ENCODE data around the gene NFKBIL1.
A peak's percentile ranks its signal among the peaks of the same experiment; 100 is the strongest.
"Not testable (repeated sequence)": the region's sequence is repeated elsewhere in the genome, so short reads cannot be mapped to it uniquely, and the experiment has no call there.

The NFKBIL1 gene

GRCh38 chr6:31582230-31582643 lies 34.8 kb downstream of the NFKBIL1 start, which contains the start of gene LTB:
LTB (minus strand) TSS chr6:31582424; CDS start chr6:31582417, 7 bp downstream.
- DNase-seq = peak; percentile 14

DNA sequence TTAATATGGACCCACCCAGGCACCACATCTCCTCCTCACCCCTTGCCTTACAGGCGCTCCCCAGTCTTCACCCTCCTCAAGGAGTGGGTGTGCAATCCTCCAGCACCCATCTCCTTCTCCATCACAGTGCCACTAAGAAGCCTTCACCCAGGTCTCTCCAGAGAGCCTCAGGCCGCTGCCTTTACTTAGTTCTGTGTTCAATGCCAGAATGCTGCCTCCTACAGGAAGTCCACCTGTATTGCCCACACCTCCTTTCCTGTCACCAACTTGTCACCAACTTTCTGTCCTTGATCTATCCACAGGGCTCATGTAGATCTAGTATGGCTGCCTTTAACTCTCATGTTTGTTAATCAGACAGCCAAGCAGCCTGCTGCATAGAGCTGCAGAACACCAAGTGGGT lies 38.1 kb downstream of the NFKBIL1 start:
- peak; percentile 36 for DNase-seq

DNA sequence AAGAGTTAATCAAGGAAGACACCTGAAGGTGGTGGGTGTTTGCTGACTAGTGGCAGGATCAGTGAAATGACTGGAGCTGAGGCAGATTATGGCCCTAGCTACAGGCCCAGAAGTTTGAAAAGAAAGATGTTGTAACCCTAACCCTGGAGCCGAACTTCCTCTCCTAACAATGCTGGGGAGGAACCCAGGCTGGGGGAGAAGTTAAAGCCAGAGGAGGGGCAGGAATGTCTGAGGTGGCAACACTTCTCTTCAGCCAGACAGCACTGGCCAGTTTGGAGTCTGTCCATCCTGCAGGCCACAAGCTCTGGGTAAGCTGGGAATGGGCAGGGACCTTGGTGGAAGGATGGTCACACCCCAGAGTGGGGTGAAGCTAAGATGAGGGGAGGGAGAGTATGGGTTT lies 38.6 kb downstream of the NFKBIL1 start, which contains the start of gene LST1:
LST1 (plus strand) TSS at position 270 of the 400 bp plus-strand sequence. CDS start 1,023 bp downstream, outside the sequence.
- no peak for DNase-seq

DNA sequence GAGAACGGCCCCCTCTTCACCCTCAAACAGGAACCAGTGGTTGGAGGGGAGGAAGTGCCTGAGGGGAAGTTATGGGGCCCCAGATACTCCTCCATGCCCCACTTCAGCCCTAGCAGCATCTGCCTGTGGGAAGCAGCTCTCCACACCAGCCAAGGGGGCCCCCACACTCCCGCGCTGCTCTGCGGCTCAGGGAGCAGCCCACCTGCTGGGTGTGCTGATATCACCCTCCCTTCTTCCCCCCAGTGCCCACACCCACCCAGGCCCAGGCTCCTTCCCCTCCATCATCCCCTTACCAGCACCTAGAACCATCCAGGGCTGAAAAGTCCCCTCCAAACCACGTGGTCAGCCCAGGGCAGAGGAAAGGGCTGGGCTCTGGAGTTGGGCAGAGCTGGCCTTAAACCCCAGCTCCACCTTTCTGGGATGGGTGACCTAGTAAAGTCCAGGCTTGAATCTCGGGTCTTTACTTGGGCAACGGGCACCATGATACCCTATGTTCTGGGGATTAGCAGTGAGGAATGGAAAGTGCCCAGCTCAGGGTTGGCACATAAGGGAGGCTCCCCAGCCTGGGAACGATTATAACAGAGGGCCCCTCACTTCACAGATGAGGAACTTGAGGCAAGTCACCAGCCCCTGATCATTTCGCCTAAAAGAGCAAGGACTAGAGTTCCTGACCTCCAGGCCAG lies 39.3 kb downstream of the NFKBIL1 start:
- no peak for DNase-seq

DNA sequence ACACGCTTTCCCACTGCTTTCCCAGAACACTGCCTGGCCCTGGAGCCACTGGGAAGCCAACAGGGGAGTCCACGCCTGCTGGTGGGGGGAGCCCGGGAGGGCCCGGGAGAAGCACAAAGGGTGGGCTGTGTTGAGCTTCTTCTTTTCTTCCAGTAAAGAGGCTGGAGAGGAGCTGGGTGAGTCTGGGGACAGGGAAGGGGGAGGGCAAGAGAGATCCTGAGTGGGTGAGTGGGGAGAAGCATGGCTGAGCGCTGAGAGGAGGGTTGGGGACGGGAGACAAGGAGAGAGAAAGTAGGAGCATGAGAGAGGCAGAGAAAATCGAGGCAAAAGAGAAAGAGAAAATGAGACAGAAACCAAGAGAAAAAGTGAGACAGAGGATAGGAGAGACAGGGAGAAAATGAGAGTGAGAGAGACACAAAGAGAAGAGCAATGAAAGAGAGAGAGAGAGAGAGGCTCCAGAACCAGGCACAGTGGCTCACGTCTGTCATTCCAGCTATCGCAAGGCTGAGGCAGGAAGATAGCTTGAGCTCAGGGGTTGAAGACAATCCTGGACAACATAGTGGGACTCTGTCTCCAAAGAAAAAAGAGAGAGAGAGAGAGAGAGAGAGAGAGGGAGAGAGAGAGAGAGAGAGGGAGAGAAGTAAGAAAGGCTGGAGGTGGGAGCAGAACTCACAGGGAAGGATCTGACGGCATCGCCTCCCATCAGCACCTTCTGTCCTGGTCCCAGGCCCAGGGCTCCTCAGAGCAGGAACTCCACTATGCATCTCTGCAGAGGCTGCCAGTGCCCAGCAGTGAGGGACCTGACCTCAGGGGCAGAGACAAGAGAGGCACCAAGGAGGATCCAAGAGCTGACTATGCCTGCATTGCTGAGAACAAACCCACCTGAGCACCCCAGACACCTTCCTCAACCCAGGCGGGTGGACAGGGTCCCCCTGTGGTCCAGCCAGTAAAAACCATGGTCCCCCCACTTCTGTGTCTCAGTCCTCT lies 40.7 kb downstream of the NFKBIL1 start:
- DNase-seq = no peak

DNA sequence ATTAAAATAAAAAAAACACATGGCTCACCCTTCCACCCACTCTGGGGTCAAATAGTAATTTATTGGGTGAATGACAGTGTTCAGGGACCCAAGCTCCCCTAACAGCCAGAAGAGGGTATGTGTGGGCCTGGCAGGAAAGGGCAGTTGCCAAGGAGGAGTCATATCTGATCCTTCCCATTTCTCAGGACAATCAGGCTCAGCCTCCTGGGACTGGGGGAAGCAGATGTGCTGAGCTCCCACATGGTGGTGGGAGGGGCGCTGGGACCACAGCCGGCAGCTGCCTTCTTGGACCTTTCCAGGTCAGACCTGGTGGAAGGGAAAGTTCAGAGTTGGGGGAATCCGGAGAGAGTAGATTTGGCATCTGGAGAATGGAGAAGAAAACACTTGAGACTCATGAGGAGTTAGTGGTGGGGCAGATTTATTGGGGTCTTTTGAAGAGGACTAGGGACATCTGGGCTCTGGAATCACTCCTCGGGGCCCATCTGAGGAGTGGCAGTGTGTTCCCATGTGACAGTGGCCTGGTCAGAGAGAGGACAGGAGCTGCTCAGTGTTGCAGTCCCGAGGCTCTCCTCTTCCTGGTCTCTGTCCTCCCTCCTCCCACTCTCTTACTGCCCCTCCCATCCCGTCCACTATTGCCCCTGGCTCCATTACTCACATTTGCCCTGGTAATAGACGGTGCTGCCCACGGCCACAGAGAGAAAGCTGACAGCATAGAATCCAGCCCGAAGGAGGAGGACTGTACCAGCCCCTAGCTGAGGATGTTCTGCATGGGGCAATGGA lies 41.7 kb downstream of the NFKBIL1 start:
- DNase-seq = peak; percentile 22

- DNase-seq = not testable (repeated sequence)
Measured at GRCh38 chr6:31590691-31591090, 43.3 kb downstream of the NFKBIL1 start.

GRCh38 chr6:31592396-31592771 lies 45.0 kb downstream of the NFKBIL1 start:
- DNase-seq = no peak

DNA sequence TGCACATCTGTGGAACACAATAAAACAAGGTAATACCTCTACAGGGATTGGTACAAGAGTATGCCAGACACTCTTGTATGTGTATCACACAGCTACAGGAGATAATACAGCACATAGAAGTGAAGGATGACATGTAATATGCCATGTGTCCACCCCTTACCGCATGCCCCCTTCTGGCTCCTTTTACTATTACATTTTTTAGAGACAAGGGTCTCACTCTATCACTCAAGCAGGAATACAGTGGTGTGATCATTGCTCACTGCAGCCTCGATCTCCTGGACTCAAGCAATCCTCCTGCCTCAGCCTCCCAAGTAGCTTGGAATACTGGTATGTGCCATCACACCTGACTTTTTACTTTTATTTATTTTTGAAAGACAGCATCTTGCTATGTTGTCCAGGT lies 49.6 kb downstream of the NFKBIL1 start:
- peak; percentile 68 for DNase-seq

DNA sequence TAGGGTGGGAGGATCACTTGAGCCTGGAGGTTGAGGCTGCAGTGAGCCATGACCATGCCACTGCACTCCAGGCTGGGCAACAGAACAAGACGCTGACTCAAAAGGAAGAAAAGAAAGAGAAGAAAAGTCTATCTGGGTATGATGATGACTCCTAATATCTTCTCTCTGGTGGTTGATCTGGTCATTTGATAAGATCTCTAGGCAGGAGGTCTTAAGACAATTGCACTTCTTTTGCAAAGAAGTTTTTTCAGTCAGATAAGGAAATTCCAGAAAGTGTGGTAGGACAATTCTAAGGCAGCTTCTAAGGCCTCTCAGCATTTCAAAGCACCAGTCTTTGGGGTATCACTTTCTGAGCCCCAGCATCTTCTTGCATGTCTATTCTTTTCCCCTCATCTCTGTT lies 59.9 kb downstream of the NFKBIL1 start:
- DNase-seq = no peak

Data from DMS53 (cell line).